ENCODE data around the gene AREL1.
A peak's percentile ranks its signal among the peaks of the same experiment; 100 is the strongest.

DNA sequence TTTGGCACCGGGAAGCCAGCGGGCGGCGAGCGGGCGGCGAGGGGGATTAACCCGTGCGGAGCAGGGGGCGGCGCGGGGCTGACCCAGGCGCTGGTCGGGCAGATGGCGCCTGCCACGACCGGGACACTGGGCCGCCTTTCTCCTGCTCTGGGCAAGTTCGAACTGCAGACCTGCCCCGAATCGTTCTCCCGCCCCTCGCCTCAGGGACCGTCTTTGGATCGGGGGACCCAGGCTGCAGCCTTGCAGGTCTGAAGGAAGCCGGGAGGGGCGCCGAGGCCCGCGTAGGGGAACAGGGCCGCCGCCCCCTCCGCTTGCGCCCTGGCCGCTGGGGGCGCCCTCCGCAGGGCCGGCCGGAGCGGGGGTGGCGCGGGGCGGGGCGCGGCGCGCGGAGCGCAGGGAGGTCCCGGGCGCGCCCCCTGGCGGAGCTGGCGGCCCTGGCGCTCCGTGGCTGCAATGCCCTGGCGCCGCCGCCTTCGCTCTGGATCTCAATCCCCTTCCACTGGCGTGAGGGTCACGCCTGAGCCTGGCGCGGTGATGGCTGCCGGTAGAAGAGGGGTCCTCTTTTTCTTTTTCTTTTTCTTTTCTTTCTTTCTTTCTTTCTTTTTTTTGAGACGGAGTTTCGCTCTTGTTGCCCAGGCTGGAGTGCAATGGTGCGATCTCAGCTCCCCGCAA lies 100.4 kb downstream of the AREL1 start:
- TF ChIP-seq CTCF (IDR thresholded peaks at IDR 0.05 in 8 of 11, conservative IDR thresholded peaks at IDR 0.05 in 3 of 11) (peak; percentile 27 to 91 (median 66)), POLR2A (IDR thresholded peaks at IDR 0.05) (no peak)
